GM19023 (cell line): ENCODE measurements around the gene LRIF1.

Source experiments
- ATAC-seq: cut with Tn5 transposase; IDR thresholded peaks from one replicate; pipeline ENCODE4 v1.9.1; 2021; ENCODE audit warnings: mild to moderate bottlenecking, moderate library complexity; ENCODE audit not compliant: unreplicated experiment

The LRIF1 gene

DNA sequence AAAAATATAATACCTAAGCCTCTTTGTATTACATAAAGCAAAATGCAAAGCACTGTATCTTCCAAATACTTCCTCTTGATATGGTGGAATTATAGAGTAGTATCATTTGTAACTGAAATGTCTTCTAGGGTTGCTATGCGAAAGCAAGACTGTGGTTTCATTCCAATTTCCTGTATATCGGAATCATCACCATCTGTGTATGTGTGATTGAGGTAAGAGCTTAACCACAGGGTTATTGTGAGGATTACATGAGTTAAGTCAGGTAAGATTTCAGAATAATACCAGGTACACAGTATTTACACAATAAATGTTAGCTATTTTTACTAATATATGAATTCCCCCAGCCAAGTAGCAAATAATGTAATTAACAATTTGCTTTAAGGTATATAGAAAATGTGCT is 66.0 kb downstream of the LRIF1 start:
- ATAC-seq = no peak
